T-helper 22 cell (primary cell): Measurements from ENCODE around the gene RTL1.

ENCODE experiments used
- DNase-seq: peaks from one replicate; pipeline ENCODE4 v3.0.0-alpha.2; 2020; ENCODE audit warnings: low read depth

The RTL1 gene

GRCh38 chr14:100882026-100882967, 21.2 kb downstream of the RTL1 start:
- no peak for DNase-seq

- no peak for DNase-seq
Observed at GRCh38 chr14:100881211-100882025, 22.1 kb downstream of the RTL1 start.

GRCh38 chr14:100880271-100881101, 23.0 kb downstream of the RTL1 start:
- DNase-seq: no peak

GRCh38 chr14:100879782-100880181, 23.7 kb downstream of the RTL1 start:
- DNase-seq: no peak

- DNase-seq: no peak
Observed at GRCh38 chr14:100879194-100879593, 24.3 kb downstream of the RTL1 start.

GRCh38 chr14:100878271-100879146, 25.0 kb downstream of the RTL1 start:
- DNase-seq: no peak

GRCh38 chr14:100875861-100876590, 27.5 kb downstream of the RTL1 start:
- no peak for DNase-seq

- no peak for DNase-seq
Observed at GRCh38 chr14:100875126-100875525, 28.4 kb downstream of the RTL1 start.

GRCh38 chr14:100874411-100875091, 29.0 kb downstream of the RTL1 start:
- DNase-seq: no peak

GRCh38 chr14:100874051-100874410, 29.5 kb downstream of the RTL1 start:
- no peak for DNase-seq

GRCh38 chr14:100873096-100873482, 30.4 kb downstream of the RTL1 start:
- DNase-seq: no peak

- no peak for DNase-seq
Observed at GRCh38 chr14:100872259-100873095, 31.0 kb downstream of the RTL1 start.

GRCh38 chr14:100871234-100872186, 32.0 kb downstream of the RTL1 start:
- no peak for DNase-seq

- no peak for DNase-seq
Observed at GRCh38 chr14:100868621-100869370, 34.7 kb downstream of the RTL1 start.

- DNase-seq: no peak
Observed at GRCh38 chr14:100867631-100868315, 35.7 kb downstream of the RTL1 start.
